GM21825 (cell line): Measurements from ENCODE around the gene WWOX.

ENCODE experiments used
- ATAC-seq: cut with Tn5 transposase; IDR thresholded peaks from one replicate; pipeline ENCODE4 v1.9.1; 2021; ENCODE audit warnings: mild to moderate bottlenecking, moderate library complexity; ENCODE audit not compliant: unreplicated experiment

WWOX gene

DNA sequence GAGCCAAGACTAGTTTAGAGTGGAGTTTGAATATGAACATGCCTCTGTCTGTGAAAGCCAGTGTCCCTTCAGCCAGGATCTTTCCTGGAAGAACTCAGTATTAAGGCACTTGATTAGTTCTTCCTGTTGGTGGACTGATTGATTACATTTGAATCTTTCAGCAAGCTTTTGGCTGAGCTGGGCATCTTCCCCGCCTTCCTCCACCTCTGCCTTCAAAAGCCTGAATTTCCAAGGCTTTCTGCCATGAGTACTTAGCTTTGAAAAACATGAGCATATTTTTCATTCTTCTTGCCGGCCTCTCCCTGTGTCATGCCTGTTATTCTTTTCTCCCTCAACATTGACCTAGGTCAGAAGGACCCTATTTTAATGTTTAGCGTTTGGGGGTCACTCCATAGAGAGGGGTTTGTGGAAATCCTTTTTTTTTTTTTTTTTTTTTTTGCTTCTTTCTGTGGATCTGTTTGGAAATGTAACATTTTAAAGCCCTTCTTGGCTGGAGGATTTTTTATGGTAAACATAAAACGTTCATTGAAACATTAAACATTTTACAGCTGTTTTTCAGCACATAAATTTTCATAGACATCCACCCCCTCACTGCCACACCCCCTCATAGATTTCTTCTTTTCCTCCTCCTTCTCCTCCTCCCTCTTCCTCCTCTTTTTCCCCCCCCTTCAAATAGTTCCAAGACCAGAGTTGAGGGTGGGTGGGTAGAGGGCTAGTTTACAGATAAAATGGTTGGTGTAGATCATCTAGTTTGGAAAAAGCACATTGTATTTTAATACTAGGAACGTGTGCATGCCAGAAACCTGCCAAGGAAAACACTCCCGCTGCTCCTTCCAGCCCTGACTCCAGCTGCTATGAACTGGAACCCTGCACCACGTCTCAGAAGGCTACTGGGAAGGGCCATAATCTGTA, 645.9 kb downstream of the WWOX start:
- ATAC-seq: no peak

DNA sequence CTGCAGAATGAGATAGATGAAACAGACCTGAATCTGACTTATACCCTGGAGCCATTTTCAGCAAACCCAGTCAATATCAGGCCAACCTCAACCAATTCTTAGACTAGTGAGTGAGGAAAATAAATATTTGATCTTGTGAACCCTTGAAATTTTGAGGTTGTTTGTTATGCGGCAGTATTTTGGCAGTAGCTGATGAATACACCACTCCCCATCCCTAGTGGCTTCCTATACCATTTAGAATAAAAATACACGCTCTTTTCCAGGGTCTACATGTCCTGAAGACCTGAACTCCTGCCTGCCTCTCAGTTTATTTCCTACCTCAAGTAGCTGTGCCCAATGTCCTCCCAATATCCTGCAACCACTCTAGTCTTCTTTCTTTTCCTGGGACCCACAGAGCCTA, 647.3 kb downstream of the WWOX start:
- ATAC-seq: no peak

DNA sequence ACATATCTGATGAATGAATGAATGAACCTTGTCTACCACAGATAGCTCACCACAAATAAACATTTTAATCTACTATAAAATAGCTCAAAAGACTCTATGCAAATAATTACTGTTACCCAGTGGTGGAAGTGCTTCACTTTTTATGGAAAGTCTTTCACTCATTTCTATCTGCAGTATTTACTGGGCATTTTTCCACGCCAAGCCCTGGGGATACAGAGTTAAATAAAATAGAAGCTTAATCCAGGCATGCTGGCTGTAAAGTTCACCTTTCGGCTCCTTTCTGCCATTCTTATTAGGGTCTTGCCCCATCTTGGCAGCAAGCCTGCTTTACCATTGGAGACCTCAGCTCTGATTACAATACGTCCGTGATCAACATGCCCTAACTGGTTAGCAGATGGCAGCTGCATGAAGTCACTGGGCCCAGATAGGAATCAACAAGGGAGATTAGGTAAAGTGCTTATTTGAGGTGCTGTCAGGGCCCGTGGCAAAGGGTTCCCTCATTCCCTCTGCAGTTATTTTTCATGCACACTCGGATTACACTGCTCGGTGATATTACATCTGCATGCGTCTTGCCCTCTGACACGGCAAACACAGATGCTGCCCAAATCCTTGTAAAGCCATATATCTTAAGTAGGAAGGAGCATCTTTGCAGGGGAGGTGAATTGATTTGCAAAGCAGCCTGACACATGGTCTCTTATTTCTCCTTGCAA, 648.9 kb downstream of the WWOX start:
- no peak for ATAC-seq

DNA sequence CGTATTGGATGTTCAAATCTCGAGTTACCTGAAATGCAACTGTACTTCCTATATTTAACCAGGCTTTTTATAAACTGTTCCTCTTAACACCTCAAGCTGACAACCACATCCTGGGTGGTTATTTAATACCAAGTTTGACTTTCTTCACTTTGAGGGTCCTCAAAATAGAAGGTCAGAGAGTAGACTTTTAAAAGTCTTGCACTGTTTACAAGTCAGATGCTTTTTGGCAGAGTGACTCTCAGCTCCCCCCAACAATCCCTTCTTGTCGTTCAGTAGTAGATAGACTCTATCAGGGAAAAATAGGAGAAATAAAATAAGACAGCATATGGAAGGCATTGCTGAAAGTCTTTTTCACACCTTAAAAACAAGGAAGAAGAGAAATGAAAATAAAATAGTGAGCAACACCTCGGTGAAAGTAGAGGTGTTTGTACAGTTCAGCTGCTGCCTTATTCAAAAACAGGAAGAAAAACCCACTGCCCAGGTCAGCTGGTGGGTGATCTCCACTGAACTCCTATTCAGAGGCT, 650.4 kb downstream of the WWOX start:
- peak; percentile 82 for ATAC-seq

DNA sequence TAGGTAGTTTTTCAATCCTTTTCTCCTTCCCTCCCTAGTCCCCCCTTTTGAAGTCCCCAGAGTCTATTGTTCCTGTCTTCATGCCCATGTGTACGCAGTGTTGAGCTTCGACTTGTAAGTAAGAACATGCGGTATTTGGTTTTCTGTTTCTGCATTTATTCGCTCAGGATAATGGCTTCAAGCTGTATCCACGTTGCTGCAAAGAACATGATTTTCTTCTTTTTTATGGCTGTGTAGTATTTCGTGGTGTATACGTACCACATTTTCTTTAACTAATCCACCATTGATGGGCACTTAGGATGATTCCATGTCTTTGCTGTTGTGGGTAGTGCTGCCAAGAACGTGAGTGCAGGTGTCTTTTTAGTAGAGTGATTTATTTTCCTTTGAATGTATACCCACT, 651.2 kb downstream of the WWOX start:
- ATAC-seq: no peak

DNA sequence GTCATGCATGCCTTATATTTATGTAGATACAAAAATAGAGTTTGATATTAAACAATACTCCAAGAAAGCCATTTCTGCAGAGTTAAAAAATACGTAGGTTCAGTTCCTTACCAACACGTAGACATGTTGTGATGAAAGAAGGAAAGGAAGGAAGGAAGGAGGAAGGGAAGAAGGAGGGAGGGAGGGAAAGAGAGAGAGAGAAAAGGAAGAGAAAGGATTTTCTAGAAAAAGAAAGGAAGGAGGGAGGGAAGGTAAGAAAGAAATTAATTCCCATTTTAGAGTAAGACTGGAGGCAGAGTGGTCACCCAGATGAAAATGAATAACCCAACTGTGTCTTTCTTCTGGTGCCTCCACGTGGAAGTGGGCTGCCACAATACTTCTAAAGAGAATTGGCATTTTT, 652.1 kb downstream of the WWOX start:
- ATAC-seq: no peak

DNA sequence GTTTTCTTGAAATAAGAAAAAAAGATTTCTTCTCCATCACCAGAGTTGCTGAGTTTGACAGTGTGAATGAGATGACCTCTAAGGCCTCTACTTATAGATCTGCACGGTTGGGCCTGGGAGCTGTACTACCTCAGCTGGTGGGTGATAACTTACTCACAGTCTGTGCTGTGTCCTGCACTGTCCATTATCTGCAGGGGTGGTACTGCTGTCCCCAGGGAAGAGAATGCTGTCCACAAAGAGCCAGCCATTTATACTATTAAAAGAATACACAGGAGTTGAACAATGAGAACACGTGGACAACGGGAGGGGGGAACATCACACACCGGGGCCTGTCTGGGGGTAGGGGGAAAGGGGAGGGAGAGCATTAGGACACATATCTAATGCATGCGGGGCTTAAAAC, 655.3 kb downstream of the WWOX start:
- ATAC-seq: no peak

DNA sequence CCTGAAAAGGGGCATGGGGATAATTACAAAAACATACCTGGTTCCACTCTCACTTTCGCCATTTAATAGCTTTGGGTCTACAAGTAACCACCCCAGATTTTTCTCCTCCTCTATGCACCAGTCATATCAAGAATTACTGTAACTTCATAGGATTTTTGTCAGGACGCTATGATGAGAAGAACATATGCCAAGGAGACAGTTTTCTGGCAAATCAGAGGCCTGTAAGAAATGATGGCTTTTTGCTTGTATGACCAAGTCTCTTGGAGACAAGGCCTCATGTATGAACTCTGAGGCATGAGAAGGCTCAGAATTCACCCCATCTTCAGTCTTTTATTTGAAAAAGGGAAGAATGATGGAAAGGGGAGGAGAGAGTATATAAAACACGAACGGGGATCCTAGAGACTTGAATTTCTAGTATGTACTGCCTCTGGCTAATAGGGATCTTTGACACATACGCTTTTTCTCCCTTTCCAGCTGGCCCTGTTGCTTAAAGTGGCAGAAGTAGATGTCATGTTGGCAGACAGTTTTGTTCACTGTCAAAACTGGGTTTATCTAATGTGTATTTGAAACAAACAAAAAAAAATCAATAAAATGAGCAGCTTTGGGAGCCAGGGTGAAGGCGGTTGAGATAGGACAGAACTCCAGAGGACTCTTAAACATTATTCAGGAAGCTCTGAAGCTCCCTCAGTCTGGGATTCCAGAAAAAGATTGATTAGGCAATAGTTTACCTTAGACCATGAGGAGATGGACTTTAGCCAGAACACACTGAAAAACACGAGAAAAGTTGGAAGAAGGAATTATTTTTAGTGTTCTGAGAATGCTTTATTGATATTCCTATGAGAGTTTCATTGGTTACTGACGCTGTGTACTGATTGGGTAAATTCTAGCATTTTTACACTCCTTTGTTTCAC, 656.6 kb downstream of the WWOX start:
- ATAC-seq: no peak

DNA sequence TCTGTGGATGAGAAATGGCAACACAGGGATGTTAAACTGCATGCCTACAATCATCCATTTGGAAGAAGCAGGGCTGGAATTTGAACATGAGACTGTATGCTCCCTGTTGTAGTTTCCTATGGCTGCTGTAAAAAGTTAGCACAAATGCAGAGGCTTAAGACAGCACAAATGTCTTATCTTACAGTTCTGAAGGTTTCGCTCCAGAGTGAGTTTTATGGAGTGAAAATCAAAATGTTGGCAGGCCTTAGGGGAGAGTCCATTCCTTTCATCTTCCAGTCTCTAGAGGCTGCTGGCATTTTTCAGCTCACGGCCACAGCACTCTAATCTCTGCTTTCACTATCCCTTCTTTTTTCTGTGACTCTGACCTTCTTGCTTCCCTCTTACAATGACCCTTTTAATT, 660.1 kb downstream of the WWOX start:
- ATAC-seq: no peak

DNA sequence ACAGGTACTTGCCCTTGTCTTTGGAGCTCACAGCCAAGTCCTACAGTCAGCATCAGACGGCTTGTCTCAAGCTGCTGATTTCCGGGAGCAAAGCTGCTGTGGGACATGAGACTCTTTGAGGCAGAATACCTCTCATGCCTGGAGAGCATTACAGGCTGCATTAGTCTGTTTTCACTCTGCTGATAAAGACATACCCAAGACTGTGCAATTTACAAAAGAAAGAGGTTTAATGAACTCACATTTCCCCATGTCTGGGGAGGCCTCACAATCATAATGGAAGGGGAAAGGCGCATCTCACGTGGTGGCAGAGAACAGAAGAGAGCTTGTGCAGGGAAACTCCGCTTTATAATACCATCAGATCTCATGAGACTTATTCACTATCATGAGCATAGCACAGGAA, 661.2 kb downstream of the WWOX start:
- no peak for ATAC-seq

DNA sequence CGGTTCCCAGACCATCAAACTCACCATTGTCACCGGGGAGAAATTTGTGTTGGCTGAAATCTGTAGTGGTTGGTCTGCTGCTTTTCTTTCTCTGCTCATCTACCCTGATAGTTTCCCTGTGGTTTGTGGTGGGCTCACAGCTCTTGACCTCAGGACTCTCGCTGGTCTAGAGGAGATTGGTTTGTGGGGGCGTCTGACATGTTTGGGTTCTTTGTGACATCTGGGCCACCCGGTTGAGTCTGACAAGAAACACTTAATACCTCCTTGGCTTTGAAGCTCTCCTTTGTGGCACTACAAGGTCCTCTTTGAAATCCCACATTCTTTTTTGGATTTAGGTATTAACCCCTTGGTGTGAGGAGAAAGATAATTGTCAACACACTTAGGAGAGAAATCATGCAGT, 662.0 kb downstream of the WWOX start:
- peak; percentile 69 for ATAC-seq

DNA sequence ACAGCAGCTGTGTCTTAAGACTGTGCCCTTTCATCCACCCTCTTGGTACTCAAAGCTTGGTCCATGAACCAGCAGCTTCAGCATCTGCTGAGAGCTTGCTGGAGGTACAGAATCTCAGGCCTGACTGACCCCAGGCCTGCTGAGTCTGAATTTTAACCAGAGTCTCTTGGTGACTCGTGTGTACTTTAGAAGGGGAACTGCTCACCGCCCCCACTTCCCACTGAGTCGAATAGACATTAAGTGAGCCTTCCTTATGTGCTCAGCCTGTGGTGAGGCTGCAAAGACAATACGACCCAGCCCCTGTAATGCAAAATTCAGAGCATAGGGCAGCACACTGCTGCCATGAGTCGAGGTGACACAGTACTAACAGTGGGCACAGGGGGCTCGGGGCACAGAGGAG, 662.8 kb downstream of the WWOX start:
- ATAC-seq: peak; percentile 48

DNA sequence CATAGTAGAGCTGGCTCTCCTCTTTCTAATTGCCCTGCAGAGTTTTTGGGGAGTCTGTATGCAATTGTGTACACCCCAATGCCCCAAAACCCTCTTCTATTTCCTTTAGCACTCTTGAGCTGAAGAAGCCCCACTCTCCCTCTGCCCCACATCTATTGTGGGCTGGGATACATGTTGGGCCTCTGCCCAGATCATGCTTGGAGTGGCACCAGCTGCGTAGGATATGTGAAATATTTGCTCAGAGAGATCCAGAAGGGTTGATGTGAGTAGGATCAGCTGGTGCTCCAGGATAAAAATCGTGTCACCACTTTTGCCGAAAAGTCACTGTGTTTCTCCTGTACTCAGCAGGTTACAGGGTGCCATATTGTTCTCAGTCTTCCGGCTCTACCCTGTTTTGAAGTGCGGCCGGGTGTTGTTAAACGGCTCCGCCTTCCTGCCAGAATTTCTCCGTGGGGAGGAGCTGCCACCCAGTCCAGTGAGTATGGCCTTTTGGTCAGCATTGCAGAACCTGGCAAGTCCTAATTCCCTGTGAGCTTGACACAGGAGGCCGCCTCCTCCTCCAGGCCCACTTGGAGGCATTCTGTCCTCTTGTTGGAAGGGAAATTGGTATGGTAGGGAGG, 664.5 kb downstream of the WWOX start:
- ATAC-seq: no peak

DNA sequence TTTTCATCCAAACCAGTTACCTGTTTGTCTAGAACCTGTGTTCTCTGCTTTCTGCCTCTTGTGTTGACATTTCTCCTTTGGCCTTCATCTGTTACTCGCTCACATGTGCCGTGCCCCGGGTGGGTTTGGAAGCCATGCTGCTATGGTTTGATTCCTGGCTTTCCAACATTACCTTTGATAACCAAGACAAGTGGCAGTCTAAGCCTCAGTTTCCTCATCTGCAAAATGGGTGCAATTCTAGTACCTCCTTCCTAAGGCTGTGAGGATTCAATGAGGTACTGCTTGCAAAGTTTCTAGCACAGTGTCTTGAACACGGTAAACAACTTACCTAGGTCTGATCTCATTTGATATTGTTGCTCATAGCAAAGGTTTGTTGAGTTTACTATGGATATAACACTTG, 665.0 kb downstream of the WWOX start:
- ATAC-seq: no peak

DNA sequence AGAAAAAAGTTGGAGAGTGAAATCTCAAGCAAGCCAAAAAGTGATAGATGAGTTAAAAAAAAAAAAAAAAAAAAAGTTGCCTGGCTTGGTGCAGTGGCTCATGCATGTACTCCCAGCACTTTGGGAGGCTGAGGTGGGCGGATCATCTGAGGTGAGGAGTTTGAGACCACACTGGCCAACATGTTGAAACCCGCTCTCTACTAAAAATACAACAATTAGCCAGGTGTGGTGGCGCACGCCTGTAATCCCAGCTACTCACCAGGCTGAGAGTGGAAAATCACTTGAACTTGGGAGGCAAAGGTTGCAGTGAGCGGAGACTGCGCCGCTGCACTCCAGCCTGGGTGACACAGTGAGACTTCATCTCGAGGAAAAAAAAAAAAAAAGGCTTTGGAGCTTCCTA, 668.8 kb downstream of the WWOX start:
- ATAC-seq: no peak

DNA sequence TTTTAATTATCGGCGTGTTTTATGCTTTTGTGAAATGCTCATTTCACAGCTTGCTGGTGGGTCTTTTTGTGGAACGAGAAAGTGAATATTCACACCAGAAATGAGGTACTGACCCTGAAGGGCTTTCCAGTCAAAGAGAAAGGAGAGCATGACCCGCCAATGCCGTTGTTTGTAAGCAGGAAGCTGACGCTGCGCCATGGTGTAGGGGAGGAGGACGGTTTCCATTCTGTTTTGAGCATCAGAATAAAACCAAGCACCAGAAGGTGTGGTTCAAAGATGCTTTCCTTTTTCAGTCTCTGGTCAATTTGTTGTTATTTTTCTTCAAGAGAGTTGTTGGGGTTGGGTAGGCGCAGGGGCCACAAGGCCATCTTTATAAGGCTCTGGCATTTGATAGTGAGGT, 669.3 kb downstream of the WWOX start:
- no peak for ATAC-seq

DNA sequence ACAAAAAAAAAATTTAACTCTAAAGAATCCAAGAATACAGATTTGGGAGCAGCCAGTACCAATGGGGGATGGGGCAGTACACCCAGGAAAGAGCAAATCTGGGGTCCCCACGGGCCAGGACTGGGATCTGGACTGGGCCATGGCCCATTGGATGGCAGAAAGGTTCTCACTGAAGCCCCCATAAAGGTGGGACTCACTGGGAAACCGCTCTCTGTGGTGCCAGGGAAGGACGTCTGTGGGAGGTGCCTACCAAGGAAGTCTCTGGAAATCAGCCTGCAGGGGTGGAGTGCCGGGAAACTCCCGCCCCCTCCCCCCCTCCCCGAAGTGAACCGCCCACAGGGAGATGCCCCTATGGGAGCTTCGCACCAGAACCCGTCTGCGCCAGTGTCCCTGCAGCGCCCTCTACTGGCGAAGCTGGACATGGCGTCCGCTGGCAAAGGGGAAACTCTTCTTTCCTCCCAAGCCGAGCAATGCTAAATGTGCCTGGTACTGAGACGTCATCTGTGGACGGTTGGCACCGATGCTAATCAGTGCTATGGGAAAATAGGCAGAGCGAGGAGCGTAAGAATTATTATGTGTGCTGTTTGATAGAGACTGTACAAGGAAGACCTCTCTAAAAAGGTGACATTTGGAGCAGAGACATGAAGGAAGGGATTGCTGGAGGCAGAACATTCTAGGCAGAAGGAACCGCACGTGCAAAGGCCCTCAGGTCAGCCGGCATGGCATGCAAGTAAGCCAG, 671.1 kb downstream of the WWOX start:
- peak; percentile 88 for ATAC-seq

DNA sequence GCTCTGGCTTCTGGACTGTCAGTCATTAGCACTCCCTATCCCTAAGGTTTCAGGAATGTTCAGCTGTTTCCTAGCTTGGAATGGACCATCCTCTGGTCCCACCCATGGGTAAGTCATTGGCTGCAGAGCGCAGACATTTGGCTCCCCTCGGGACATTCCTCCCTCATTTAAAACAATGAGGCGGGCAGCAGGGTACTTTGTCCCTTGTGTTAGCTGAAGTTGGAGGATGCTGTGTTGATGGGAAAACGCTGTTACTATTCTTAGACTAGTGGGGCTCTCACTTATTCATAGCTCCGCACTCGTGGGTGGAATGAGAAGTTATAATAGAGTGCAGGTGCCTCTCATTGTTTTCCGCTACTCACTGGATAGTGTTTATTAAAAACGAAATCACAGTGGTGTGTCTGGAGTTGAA, 673.8 kb downstream of the WWOX start:
- ATAC-seq: no peak

DNA sequence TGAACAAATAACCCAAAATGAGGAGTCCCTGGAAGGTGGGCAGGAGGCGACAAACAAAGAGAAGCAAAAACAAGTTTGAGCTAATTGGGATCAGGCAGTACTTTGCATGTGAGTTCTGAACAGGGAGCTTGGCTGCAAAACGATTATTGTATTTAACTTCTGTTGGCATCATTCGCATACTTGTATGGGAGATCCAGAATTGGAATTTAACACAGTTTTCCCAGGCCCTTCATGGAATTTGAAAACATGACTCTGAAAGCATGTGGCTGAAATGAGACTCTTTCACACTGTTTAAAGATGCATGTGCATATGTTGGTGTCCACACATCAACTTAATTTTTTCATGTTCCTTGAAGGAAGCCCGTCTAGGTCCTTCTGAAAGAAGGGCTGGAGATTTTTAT, 674.3 kb downstream of the WWOX start:
- no peak for ATAC-seq

DNA sequence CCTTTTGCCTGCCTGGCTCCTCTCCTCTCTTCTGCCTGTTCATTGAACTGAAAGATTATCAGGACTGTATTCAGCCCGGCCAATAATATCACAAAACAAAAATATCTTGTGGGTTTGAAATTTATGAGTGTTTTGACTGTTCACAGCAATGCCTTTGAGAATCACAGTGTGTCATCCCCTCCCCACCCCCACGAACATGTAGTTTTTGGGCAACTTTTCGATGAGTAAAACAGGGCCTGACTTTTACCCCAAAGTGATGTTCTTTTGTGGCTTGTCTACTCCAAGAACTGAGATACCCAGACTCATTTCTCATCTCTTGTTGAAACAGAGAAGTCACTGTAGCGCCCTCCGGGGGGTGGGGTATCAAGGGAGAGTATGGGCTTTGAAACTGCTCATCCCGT, 675.7 kb downstream of the WWOX start:
- ATAC-seq: no peak
